Measurements from ENCODE around the gene P3H1.
"Not testable (repeated sequence)": the region's sequence is repeated elsewhere in the genome, so short reads cannot be mapped to it uniquely, and the experiment has no call there.

Gene P3H1

GRCh38 chr1:42768172-42768571, 1.3 kb upstream of the P3H1 start:
- DNase-seq: no peak

GRCh38 chr1:42767510-42768000, 727 bp upstream of the P3H1 start:
- peak in 1 of 2 experiments; percentile 64 for DNase-seq

- DNase-seq: peak; percentile 58 to 80
These were observed 742 bp downstream of the P3H1 start for GRCh38 chr1:42765832-42766740.

GRCh38 chr1:42765269-42765668, 1.6 kb downstream of the P3H1 start:
- no peak for DNase-seq

- no peak for DNase-seq
These were observed 4.6 kb downstream of the P3H1 start for GRCh38 chr1:42762269-42762668.

- no peak for DNase-seq
These were observed 5.3 kb downstream of the P3H1 start for GRCh38 chr1:42761567-42761966.

- no peak for DNase-seq
These were observed 7.7 kb downstream of the P3H1 start for GRCh38 chr1:42759114-42759513.

GRCh38 chr1:42758641-42759040, 8.2 kb downstream of the P3H1 start:
- DNase-seq: no peak

- DNase-seq: no peak
These were observed 8.9 kb downstream of the P3H1 start for GRCh38 chr1:42757892-42758275.

GRCh38 chr1:42756956-42757891, 9.6 kb downstream of the P3H1 start:
- peak; percentile 72 to 82 for DNase-seq

- no peak for DNase-seq
These were observed 13.8 kb downstream of the P3H1 start for GRCh38 chr1:42753070-42753469.

- no peak for DNase-seq
These were observed 14.5 kb downstream of the P3H1 start for GRCh38 chr1:42752284-42752683.

GRCh38 chr1:42751511-42752070, 15.2 kb downstream of the P3H1 start:
- DNase-seq: not testable (repeated sequence)

- no peak for DNase-seq
These were observed 16.8 kb downstream of the P3H1 start for GRCh38 chr1:42750041-42750440.

- DNase-seq: no peak
These were observed 18.1 kb downstream of the P3H1 start for GRCh38 chr1:42748461-42749410.

GRCh38 chr1:42748021-42748420, 18.8 kb downstream of the P3H1 start:
- DNase-seq: no peak

GRCh38 chr1:42747125-42747524, 19.7 kb downstream of the P3H1 start:
- DNase-seq: peak; percentile 30 to 64

GRCh38 chr1:42746436-42747105, 20.3 kb downstream of the P3H1 start:
- no peak for DNase-seq

GRCh38 chr1:42745851-42746250, 21.0 kb downstream of the P3H1 start:
- DNase-seq: peak in 1 of 2 experiments; percentile 47

- no peak for DNase-seq
These were observed 22.7 kb downstream of the P3H1 start for GRCh38 chr1:42744148-42744413.

- DNase-seq: no peak
These were observed 23.3 kb downstream of the P3H1 start for GRCh38 chr1:42743317-42744147.
